ENCODE data around the gene CPEB1.

The CPEB1 gene

GRCh38 chr15:82643992-82644391 lies 3.2 kb downstream of the CPEB1 start:
- Mint-ChIP-seq H3K36me3 (ENCODE audit: low read depth) (no peaks in the 10 kb centered on the region), H3K27me3 (peaks cover 80% of the 10 kb centered on the region), H3K4me3 (no peak overlapping the region), H3K4me1 (ENCODE audit: low read depth) (peaks cover 5% of the 10 kb centered on the region), H3K9me3 (no peaks in the 10 kb centered on the region), H3K27ac (no peak overlapping the region)
- intact Hi-C loops (cut with micrococcal nuclease): no loop called here

- no peak overlapping the region for H3K4me3 Mint-ChIP-seq
- H3K4me1 Mint-ChIP-seq (ENCODE audit: low read depth): no peaks in the 10 kb centered on the region
- no peak overlapping the region for H3K27ac Mint-ChIP-seq
- H3K9me3 Mint-ChIP-seq: no peaks in the 10 kb centered on the region
- intact Hi-C loops (cut with micrococcal nuclease): no loop called here
- no peaks in the 10 kb centered on the region for H3K36me3 Mint-ChIP-seq (ENCODE audit: low read depth)
- H3K27me3 Mint-ChIP-seq: peaks cover 69% of the 10 kb centered on the region
Observed at GRCh38 chr15:82642656-82643055, 4.5 kb downstream of the CPEB1 start.

- intact Hi-C loops (cut with micrococcal nuclease): no loop called here
- H3K27me3 Mint-ChIP-seq: peaks cover 64% of the 10 kb centered on the region
- H3K4me3 Mint-ChIP-seq: no peak overlapping the region
- H3K4me1 Mint-ChIP-seq (ENCODE audit: low read depth): no peaks in the 10 kb centered on the region
- H3K27ac Mint-ChIP-seq: no peak overlapping the region
- no peaks in the 10 kb centered on the region for H3K9me3 Mint-ChIP-seq
- no peaks in the 10 kb centered on the region for H3K36me3 Mint-ChIP-seq (ENCODE audit: low read depth)
Observed at GRCh38 chr15:82641129-82641798, 5.9 kb downstream of the CPEB1 start.

GRCh38 chr15:82640672-82641071 lies 6.5 kb downstream of the CPEB1 start:
- no peaks in the 10 kb centered on the region for H3K9me3 Mint-ChIP-seq
- H3K4me3 Mint-ChIP-seq: no peak overlapping the region
- H3K27me3 Mint-ChIP-seq: peaks cover 64% of the 10 kb centered on the region
- H3K36me3 Mint-ChIP-seq (ENCODE audit: low read depth): no peaks in the 10 kb centered on the region
- H3K27ac Mint-ChIP-seq: no peak overlapping the region
- intact Hi-C loops (cut with micrococcal nuclease): no loop called here
- H3K4me1 Mint-ChIP-seq (ENCODE audit: low read depth): no peaks in the 10 kb centered on the region

GRCh38 chr15:82635798-82636197 lies 11.4 kb downstream of the CPEB1 start:
- H3K36me3 Mint-ChIP-seq (ENCODE audit: low read depth): no peaks in the 10 kb centered on the region
- peaks cover 32% of the 10 kb centered on the region for H3K27me3 Mint-ChIP-seq
- no peaks in the 10 kb centered on the region for H3K4me1 Mint-ChIP-seq (ENCODE audit: low read depth)
- no peak overlapping the region for H3K27ac Mint-ChIP-seq
- no peaks in the 10 kb centered on the region for H3K9me3 Mint-ChIP-seq
- no peak overlapping the region for H3K4me3 Mint-ChIP-seq
- intact Hi-C loops (cut with micrococcal nuclease): no loop called here

- intact Hi-C loops (cut with micrococcal nuclease): no loop called here
- no peak overlapping the region for H3K4me3 Mint-ChIP-seq
- no peaks in the 10 kb centered on the region for H3K9me3 Mint-ChIP-seq
- H3K27ac Mint-ChIP-seq: no peak overlapping the region
- no peaks in the 10 kb centered on the region for H3K4me1 Mint-ChIP-seq (ENCODE audit: low read depth)
- H3K27me3 Mint-ChIP-seq: peaks cover 5% of the 10 kb centered on the region
- no peaks in the 10 kb centered on the region for H3K36me3 Mint-ChIP-seq (ENCODE audit: low read depth)
Observed at GRCh38 chr15:82630033-82630432, 17.1 kb downstream of the CPEB1 start.

GRCh38 chr15:82625136-82625535 lies 22.0 kb downstream of the CPEB1 start:
- H3K4me3 Mint-ChIP-seq: no peak overlapping the region
- H3K9me3 Mint-ChIP-seq: no peaks in the 10 kb centered on the region
- H3K27ac Mint-ChIP-seq: no peak overlapping the region
- H3K27me3 Mint-ChIP-seq: no peaks in the 10 kb centered on the region
- intact Hi-C loops (cut with micrococcal nuclease): no loop called here
- H3K36me3 Mint-ChIP-seq (ENCODE audit: low read depth): no peaks in the 10 kb centered on the region
- H3K4me1 Mint-ChIP-seq (ENCODE audit: low read depth): no peaks in the 10 kb centered on the region

GRCh38 chr15:82624438-82624837 lies 22.7 kb downstream of the CPEB1 start:
- Mint-ChIP-seq H3K9me3 (no peaks in the 10 kb centered on the region), H3K4me3 (no peak overlapping the region), H3K4me1 (ENCODE audit: low read depth) (no peaks in the 10 kb centered on the region), H3K27ac (no peak overlapping the region), H3K36me3 (ENCODE audit: low read depth) (no peaks in the 10 kb centered on the region), H3K27me3 (no peaks in the 10 kb centered on the region)
- intact Hi-C loops (cut with micrococcal nuclease): no loop called here

- intact Hi-C loops (cut with micrococcal nuclease): no loop called here
- no peaks in the 10 kb centered on the region for H3K9me3 Mint-ChIP-seq
- H3K27me3 Mint-ChIP-seq: no peaks in the 10 kb centered on the region
Observed at GRCh38 chr15:82624008-82624407, 23.2 kb downstream of the CPEB1 start.

GRCh38 chr15:82621970-82622369 lies 25.2 kb downstream of the CPEB1 start:
- H3K27ac Mint-ChIP-seq: no peak overlapping the region
- no peaks in the 10 kb centered on the region for H3K9me3 Mint-ChIP-seq
- H3K4me1 Mint-ChIP-seq (ENCODE audit: low read depth): no peaks in the 10 kb centered on the region
- no peak overlapping the region for H3K4me3 Mint-ChIP-seq
- peaks cover 3% of the 10 kb centered on the region for H3K27me3 Mint-ChIP-seq
- intact Hi-C loops (cut with micrococcal nuclease): no loop called here
- H3K36me3 Mint-ChIP-seq (ENCODE audit: low read depth): no peaks in the 10 kb centered on the region

More at GRCh38 chr15:82624008-82624407, 23.2 kb downstream of the CPEB1 start:
- H3K4me1 Mint-ChIP-seq (ENCODE audit: low read depth): no peaks in the 10 kb centered on the region
- no peak overlapping the region for H3K27ac Mint-ChIP-seq
- no peak overlapping the region for H3K4me3 Mint-ChIP-seq
- H3K36me3 Mint-ChIP-seq (ENCODE audit: low read depth): no peaks in the 10 kb centered on the region

GRCh38 chr15:82613747-82614146 lies 33.4 kb downstream of the CPEB1 start:
- Mint-ChIP-seq H3K9me3 (no peaks in the 10 kb centered on the region), H3K4me3 (no peak overlapping the region), H3K36me3 (ENCODE audit: low read depth) (no peaks in the 10 kb centered on the region), H3K4me1 (ENCODE audit: low read depth) (no peaks in the 10 kb centered on the region), H3K27me3 (peaks cover 9% of the 10 kb centered on the region), H3K27ac (no peak overlapping the region)
- intact Hi-C loops (cut with micrococcal nuclease): no loop called here

- Mint-ChIP-seq H3K4me3 (no peak overlapping the region), H3K9me3 (no peaks in the 10 kb centered on the region), H3K27me3 (peaks cover 6% of the 10 kb centered on the region), H3K27ac (no peak overlapping the region), H3K36me3 (ENCODE audit: low read depth) (no peaks in the 10 kb centered on the region), H3K4me1 (ENCODE audit: low read depth) (no peaks in the 10 kb centered on the region)
- intact Hi-C loops (cut with micrococcal nuclease): no loop called here
Observed at GRCh38 chr15:82611348-82611747, 35.8 kb downstream of the CPEB1 start.

- no peaks in the 10 kb centered on the region for H3K4me1 Mint-ChIP-seq (ENCODE audit: low read depth)
- no peaks in the 10 kb centered on the region for H3K36me3 Mint-ChIP-seq (ENCODE audit: low read depth)
- no peak overlapping the region for H3K27ac Mint-ChIP-seq
- peaks cover 4% of the 10 kb centered on the region for H3K27me3 Mint-ChIP-seq
- intact Hi-C loops (cut with micrococcal nuclease): no loop called here
- no peak overlapping the region for H3K4me3 Mint-ChIP-seq
- H3K9me3 Mint-ChIP-seq: no peaks in the 10 kb centered on the region
Observed at GRCh38 chr15:82602195-82602594, 45.0 kb downstream of the CPEB1 start.

GRCh38 chr15:82599862-82600261 lies 47.3 kb downstream of the CPEB1 start:
- intact Hi-C loops (cut with micrococcal nuclease): no loop called here
- Mint-ChIP-seq H3K4me3 (no peak overlapping the region), H3K27ac (no peak overlapping the region), H3K27me3 (peaks cover 4% of the 10 kb centered on the region), H3K36me3 (ENCODE audit: low read depth) (no peaks in the 10 kb centered on the region), H3K4me1 (ENCODE audit: low read depth) (no peaks in the 10 kb centered on the region), H3K9me3 (no peaks in the 10 kb centered on the region)

- Mint-ChIP-seq H3K4me3 (no peak overlapping the region), H3K27me3 (peaks cover 4% of the 10 kb centered on the region), H3K9me3 (no peaks in the 10 kb centered on the region), H3K27ac (no peak overlapping the region), H3K36me3 (ENCODE audit: low read depth) (no peaks in the 10 kb centered on the region), H3K4me1 (ENCODE audit: low read depth) (no peaks in the 10 kb centered on the region)
- intact Hi-C loops (cut with micrococcal nuclease): no loop called here
Observed at GRCh38 chr15:82597815-82598214, 49.3 kb downstream of the CPEB1 start.
